Heart right ventricle (tissue), 16 donors: ENCODE measurements around the gene SLC30A2. TPM values are rescaled to one million over a fixed set of nuclear protein-coding genes. Genes with fewer than 3 reads are reported as not detected.
A peak's percentile ranks its signal among the peaks of the same experiment; 100 is the strongest.

Source experiments
- ATAC-seq, 8 donors: fragments of 200-7000 bp; cut with Tn5 transposase; one replicate each; pipeline ENCODE4 v1.9.1; 2020; ENCODE audit warnings: mild to moderate bottlenecking in 8 of 8, moderate library complexity in 8 of 8, moderate number of reproducible peaks in 1 of 8
- DNase-seq, 2 donors: peaks; one replicate each; pipeline ENCODE4 v3.0.0-alpha.2; 2020
- H3K27ac ChIP-seq, 10 donors: fragments of 200-600 bp; sonication (generic) in 2 of 10; one replicate each; pipeline versions ENCODE4 v1.5.0 to v1.8.0; 2020 to 2022; ENCODE audit warnings: mild to moderate bottlenecking in 3 of 10
- H3K27me3 ChIP-seq, 7 donors: fragments of 200-600 bp; one replicate each; pipeline ENCODE4 v1.8.0; 2021 to 2022; ENCODE audit warnings: mild to moderate bottlenecking in 2 of 7
- H3K36me3 ChIP-seq, 9 donors: fragments of 200-600 bp; sonication (generic) in 1 of 9; one replicate each; pipeline versions ENCODE4 v1.5.0 to v1.8.0; 2020 to 2022; ENCODE audit warnings: mild to moderate bottlenecking in 2 of 9
- H3K4me1 ChIP-seq, 9 donors: fragments of 200-600 bp; sonication (generic) in 1 of 9; one replicate each; pipeline versions ENCODE4 v1.5.0 to v1.8.0; 2020 to 2022; ENCODE audit warnings: mild to moderate bottlenecking in 4 of 9
- H3K4me3 ChIP-seq, 10 donors: fragments of 200-600 bp; sonication (generic) in 2 of 10; one replicate each; pipeline versions ENCODE4 v1.5.0 to v1.8.0; 2020 to 2022; ENCODE audit warnings: mild to moderate bottlenecking in 7 of 10, moderate library complexity in 2 of 10
- H3K9me3 ChIP-seq, 11 donors: fragments of 200-600 bp in 10 of 11; sonication (generic) in 2 of 11; one replicate each; pipeline versions ENCODE4 v1.5.0 to v1.8.0; 2013 to 2022; ENCODE audit warnings: mild to moderate bottlenecking in 2 of 11, control low read depth in 1 of 11, moderate library complexity in 1 of 11
- CTCF ChIP-seq, 9 donors: fragments of 200-600 bp; sonication (generic) in 2 of 9; IDR thresholded peaks; one replicate each; pipeline versions ENCODE4 v1.5.0 to v1.8.0; 2021 to 2022; ENCODE audit warnings: antibody characterized with exemption in 9 of 9, mild to moderate bottlenecking in 5 of 9, moderate library complexity in 1 of 9
- WGBS, 2 donors: extraction: QIAGEN DNeasy Blood & Tissue Kit; methylation state at CpG; one replicate each; pipeline ENCODE4 v1.1.7; 2013; ENCODE audit warnings: inconsistent platforms in 1 of 2; 5-methylcytosine and 5-hydroxymethylcytosine counted together
- intact Hi-C, 10 donors: fragments of 100-400 bp; cut with DNase I; formaldehyde crosslinking; loops; one replicate each; pipeline versions ENCODE4 v1.11.1 to v1.14.2; 2022
- polyA plus RNA-seq, 2 donors: library from polyadenylated mRNA; stranded (reverse); fragments of 200-250 nt; gene quantifications; one replicate each; pipeline ENCODE4 v1.2.3, GENCODE V29; 2013
- total RNA-seq, 10 donors: library from RNA; stranded (reverse); fragmentation: NEBNext Ultra II Directional in 3 of 10; extraction: Animal tissue kit (Norgen Biotek cat#: 25700) in 3 of 10; gene quantifications; one replicate each; pipeline versions ENCODE4 v1.2.1 to v1.2.4, GENCODE V29; 2021 to 2023
- donor health status: Arrhythmogenic right ventricular cardiomyopathy.
- donor health status: ischemic (EF 13 %, LVEDD 7.1; RV severe dilation, severe dysfunction).
- donor health status: healthy with polysubstance abuse.
- donor health status: DM: no; HTN: yes; CAD: no.
- donor health status: DM: no; HTN: no; CAD: no.
- donor health status: ischemic (EF 25% LVEDD 6.9; RV normal size, moderate dysfunction).
- donor health status: ischemic (EF 25% LVEDD 5.7; RV mildly dilated, moderate dysfunction).
- donor health status: healthy.
- donor health status: DM: yes; HTN: yes; CAD: no.
- donor health status: Ischemic cardiomyopathy.
- donor health status: ischemic (EF 35%, LVEDD 5.7; RV mildly dilated, moderate dysfunction).
- donor health status: nonischemic (EF 11% LVEDD 7.7; RV severe dilation, severe dysfunction).
- donor health status: DM: yes; HTN: yes; CAD: no.
- donor health status: PGD.
- donor health status: ischemic (EF 29% LVEDD 5.4; RV normal size, mild dysfunction).
- donor health status: nonischemic (EF 23%, LVEDD 6.1; RV moderate dilation, normal function).

The SLC30A2 gene
- total and polyA plus RNA-seq, 12 donors, result 0.97 to 14.4 (median 6.2) TPM

DNA sequence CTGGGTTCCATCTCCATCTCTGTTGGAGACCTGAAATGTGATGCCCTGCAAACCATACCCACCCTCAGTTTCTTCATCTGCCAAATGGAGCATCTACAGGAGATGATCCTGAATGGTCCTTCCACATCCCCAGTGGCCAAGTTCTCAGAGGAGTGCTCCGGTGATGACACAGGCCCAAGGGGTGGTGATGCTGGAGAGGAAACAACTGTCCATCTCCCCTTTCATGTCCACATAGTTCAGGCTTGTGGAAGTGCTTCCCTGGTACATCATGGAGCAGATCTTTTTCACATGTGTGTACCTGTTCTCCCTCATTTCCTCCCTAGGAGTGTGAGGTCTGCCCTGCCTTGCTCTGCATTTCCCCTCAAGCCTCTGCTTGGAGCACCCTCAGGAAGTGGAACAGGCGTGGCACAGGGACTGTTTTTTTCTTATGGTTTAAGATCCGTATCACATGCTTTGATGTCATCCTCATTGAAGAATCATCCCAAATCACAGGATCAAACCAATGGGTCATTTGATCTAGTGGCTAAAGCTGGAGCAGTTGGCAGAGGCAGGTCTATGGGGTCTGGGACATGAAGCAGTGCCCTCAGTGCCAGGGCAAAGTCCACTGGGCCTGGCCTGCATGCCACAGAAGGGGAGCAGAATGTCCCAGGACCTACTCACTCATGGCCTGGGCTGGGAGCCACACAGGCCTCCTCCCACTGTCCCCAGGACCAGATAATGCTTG, 29.7 kb upstream of the SLC30A2 start:
- intact Hi-C loops, result no loop called here

DNA sequence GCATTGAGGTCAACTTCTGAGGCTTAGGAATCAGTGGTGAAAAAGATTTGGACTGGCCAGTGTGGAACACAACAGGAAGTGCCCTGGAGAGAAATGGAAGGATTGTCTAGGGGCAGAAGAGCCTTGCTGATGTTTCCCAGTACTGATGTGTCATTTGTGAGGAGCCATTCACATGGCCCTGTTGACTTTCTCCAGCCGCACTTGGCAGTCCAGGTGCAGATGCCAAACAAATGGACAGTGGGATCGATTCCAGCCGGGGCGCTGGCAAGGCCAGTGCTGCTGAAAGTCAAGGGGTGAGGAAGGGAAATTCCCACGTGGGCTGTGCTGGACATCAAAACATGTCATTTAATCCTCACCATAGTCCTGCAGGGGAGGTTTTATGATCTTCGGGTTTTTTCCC, 26.4 kb upstream of the SLC30A2 start:
- no peak for TF ChIP-seq CTCF (IDR thresholded peaks at IDR 0.05)
- DNase-seq, result peak; percentile 58 to 61

More for the DNA sequence above, 29.7 kb upstream of the SLC30A2 start:
- peak in 1 of 2 donors; percentile 32 for DNase-seq
- peak in 7 of 8 donors; percentile 43 to 92 (median 72) for ATAC-seq
- TF ChIP-seq CTCF (IDR thresholded peaks at IDR 0.05), result no peak
- WGBS, 2 donors, result 59 to 68% methylated on average over 3 of the region's 3 CpGs
- Histone ChIP-seq H3K4me1 (peaks cover 6 to 45% (median 21%) of the 10 kb centered on the region in 9 donors), H3K9me3 (no peaks in the 10 kb centered on the region), H3K4me3 (no peak overlapping the region), H3K27ac (peak overlapping the region; percentile 8 to 57 (median 34)), H3K27me3 (peaks cover 0 to 14% (median 4%) of the 10 kb centered on the region in 7 donors), H3K36me3 (no peaks in the 10 kb centered on the region)

GRCh38 chr1:26070963-26071342, 25.0 kb upstream of the SLC30A2 start:
- DNase-seq (no peak), ATAC-seq (no peak)
- H3K4me1 ChIP-seq, result peaks cover 0 to 23% (median 12%) of the 10 kb centered on the region in 9 donors
- peaks cover 0 to 20% (median 10%) of the 10 kb centered on the region in 7 donors for H3K27me3 ChIP-seq
- TF ChIP-seq CTCF (IDR thresholded peaks at IDR 0.05), result no peak
- intact Hi-C loops, result no loop called here
- WGBS, 2 donors, result 89 to 94% methylated on average over 6 of the region's 6 CpGs
- no peak overlapping the region for H3K27ac ChIP-seq
- no peak overlapping the region for H3K4me3 ChIP-seq
- H3K9me3 ChIP-seq, result no peaks in the 10 kb centered on the region
- H3K36me3 ChIP-seq, result peaks cover 0 to 6% (median 0%) of the 10 kb centered on the region in 9 donors

More for the DNA sequence above, 26.4 kb upstream of the SLC30A2 start:
- 25 to 38% methylated on average over 6 of the region's 6 CpGs for WGBS, 2 donors
- H3K4me1 ChIP-seq, result peaks cover 0 to 26% (median 17%) of the 10 kb centered on the region in 9 donors
- peak in 7 of 8 donors; percentile 44 to 66 (median 56) for ATAC-seq
- H3K27me3 ChIP-seq, result peaks cover 0 to 16% (median 10%) of the 10 kb centered on the region in 7 donors
- no peaks in the 10 kb centered on the region for H3K9me3 ChIP-seq
- peak overlapping the region; percentile 7 to 67 (median 52) for H3K27ac ChIP-seq
- H3K36me3 ChIP-seq, result no peaks in the 10 kb centered on the region
- intact Hi-C loops, result no loop called here
- no peak overlapping the region for H3K4me3 ChIP-seq

DNA sequence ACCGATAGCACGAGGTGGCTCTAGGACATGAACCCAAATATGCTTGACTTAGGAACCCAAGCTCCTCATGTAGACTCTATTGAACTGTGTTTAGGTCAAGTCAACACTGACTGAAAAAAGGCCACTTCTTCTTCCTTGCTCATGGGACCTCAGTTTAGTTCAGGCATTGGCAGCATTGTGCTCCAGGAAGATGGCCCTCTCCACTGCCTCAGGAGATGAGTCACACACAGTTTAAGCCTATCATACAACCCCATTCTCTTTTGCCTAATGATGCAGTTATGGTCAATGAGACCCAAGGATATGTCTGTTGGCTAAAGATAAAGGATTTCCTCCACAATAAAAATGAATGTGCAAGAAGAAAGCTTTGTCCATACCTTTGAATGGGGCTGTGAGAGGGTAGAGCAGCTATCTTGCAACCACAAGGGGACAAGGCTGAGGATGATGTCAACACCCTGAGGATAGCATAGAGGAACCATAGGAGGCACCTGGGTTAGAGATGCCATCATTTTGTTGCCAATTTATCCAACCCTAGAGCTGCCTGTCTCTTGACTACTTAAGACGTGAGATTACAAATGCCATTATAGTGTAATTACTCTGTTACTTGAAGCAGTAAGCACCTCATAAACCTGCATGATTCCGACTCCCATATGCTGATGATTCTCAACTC, 24.5 kb upstream of the SLC30A2 start:
- Histone ChIP-seq H3K27ac (no peak overlapping the region), H3K4me1 (peaks cover 0 to 20% (median 7%) of the 10 kb centered on the region in 9 donors), H3K36me3 (peaks cover 0 to 11% (median 0%) of the 10 kb centered on the region in 9 donors), H3K9me3 (no peaks in the 10 kb centered on the region), H3K27me3 (peaks cover 0 to 20% (median 10%) of the 10 kb centered on the region in 7 donors), H3K4me3 (no peak overlapping the region)
- ATAC-seq (no peak), DNase-seq (no peak)
- no peak for TF ChIP-seq CTCF (IDR thresholded peaks at IDR 0.05)
- 90 to 92% methylated on average over 4 of the region's 4 CpGs for WGBS, 2 donors
- intact Hi-C loops, result no loop called here
